NCI-H774 (cell line): ENCODE measurements around the gene TMEM154.

ENCODE experiments used
- DNase-seq: peaks from one replicate; lab custom pipeline; 2025; lab: John Stamatoyannopoulos, UW

The TMEM154 gene

GRCh38 chr4:152590179-152591031, 89.4 kb downstream of the TMEM154 start:
- no peak for DNase-seq

- no peak for DNase-seq
Observed at GRCh38 chr4:152588869-152589268, 90.9 kb downstream of the TMEM154 start.

- no peak for DNase-seq
Observed at GRCh38 chr4:152587127-152587526, 92.7 kb downstream of the TMEM154 start.

GRCh38 chr4:152586668-152587067, 93.1 kb downstream of the TMEM154 start:
- no peak for DNase-seq

- no peak for DNase-seq
Observed at GRCh38 chr4:152585023-152585441, 94.8 kb downstream of the TMEM154 start.

GRCh38 chr4:152581536-152582160, 98.1 kb downstream of the TMEM154 start:
- no peak for DNase-seq

- DNase-seq, result no peak
Observed at GRCh38 chr4:152579916-152580315, 99.9 kb downstream of the TMEM154 start.

GRCh38 chr4:152579107-152579764, 100.6 kb downstream of the TMEM154 start:
- DNase-seq, result no peak

- no peak for DNase-seq
Observed at GRCh38 chr4:152578670-152579069, 101.1 kb downstream of the TMEM154 start.

- DNase-seq, result no peak
Observed at GRCh38 chr4:152577708-152578396, 101.9 kb downstream of the TMEM154 start.

GRCh38 chr4:152575533-152575932, 104.3 kb downstream of the TMEM154 start:
- DNase-seq, result no peak

GRCh38 chr4:152573861-152574260, 105.9 kb downstream of the TMEM154 start:
- DNase-seq, result no peak

GRCh38 chr4:152572417-152573086, 107.2 kb downstream of the TMEM154 start:
- no peak for DNase-seq

- no peak for DNase-seq
Observed at GRCh38 chr4:152571770-152572169, 108.0 kb downstream of the TMEM154 start.

GRCh38 chr4:152571296-152571695, 108.5 kb downstream of the TMEM154 start:
- no peak for DNase-seq
